GM19467 (cell line): ENCODE measurements around the gene COASY.

Experiments
- ATAC-seq: cut with Tn5 transposase; IDR thresholded peaks from one replicate; pipeline ENCODE4 v1.9.1; 2021; ENCODE audit warnings: mild to moderate bottlenecking, moderate library complexity; ENCODE audit not compliant: unreplicated experiment

The COASY gene

GRCh38 chr17:42571435-42572225 lies 9.7 kb downstream of the COASY start:
- no peak for ATAC-seq

- no peak for ATAC-seq
Observed at GRCh38 chr17:42573095-42573494, 11.1 kb downstream of the COASY start.

GRCh38 chr17:42574463-42574862 lies 12.5 kb downstream of the COASY start:
- no peak for ATAC-seq

- no peak for ATAC-seq
Observed at GRCh38 chr17:42577140-42577531, 15.2 kb downstream of the COASY start.

- peak; percentile 67 for ATAC-seq
Observed at GRCh38 chr17:42577532-42578281, 15.8 kb downstream of the COASY start, which contains the start of gene PSMC3IP. Gene PSMC3IP, minus strand, starts transcription at chr17:42577729. Its CDS starts 43 bp downstream, at chr17:42577686.

GRCh38 chr17:42578282-42578869 lies 16.4 kb downstream of the COASY start:
- ATAC-seq, result peak; percentile 42

GRCh38 chr17:42579794-42580551 lies 18.0 kb downstream of the COASY start:
- no peak for ATAC-seq

- ATAC-seq, result no peak
Observed at GRCh38 chr17:42581744-42582270, 19.9 kb downstream of the COASY start.

- no peak for ATAC-seq
Observed at GRCh38 chr17:42584880-42585279, 22.9 kb downstream of the COASY start.

- ATAC-seq, result no peak
Observed at GRCh38 chr17:42585353-42585752, 23.4 kb downstream of the COASY start.

GRCh38 chr17:42586514-42587230 lies 24.7 kb downstream of the COASY start:
- ATAC-seq, result no peak

GRCh38 chr17:42590886-42591285 lies 28.9 kb downstream of the COASY start:
- ATAC-seq, result no peak

- no peak for ATAC-seq
Observed at GRCh38 chr17:42591411-42591810, 29.5 kb downstream of the COASY start.

GRCh38 chr17:42596386-42596785 lies 34.4 kb downstream of the COASY start:
- ATAC-seq, result no peak

- ATAC-seq, result no peak
Observed at GRCh38 chr17:42598905-42599304, 37.0 kb downstream of the COASY start.

- ATAC-seq, result no peak
Observed at GRCh38 chr17:42603318-42603717, 41.4 kb downstream of the COASY start.

GRCh38 chr17:42607769-42608168 lies 45.8 kb downstream of the COASY start:
- ATAC-seq, result no peak

- ATAC-seq, result peak; percentile 28
Observed at GRCh38 chr17:42608305-42609181, 46.6 kb downstream of the COASY start.

- ATAC-seq, result peak; percentile 86
Observed at GRCh38 chr17:42609182-42609813, 47.4 kb downstream of the COASY start, which contains the start of the genes RETREG3 and TUBG1. Gene RETREG3, minus strand, starts transcription at chr17:42609374. Its CDS starts 50 bp downstream, at chr17:42609324. Gene TUBG1, plus strand, starts transcription at chr17:42609683. Its CDS starts 55 bp downstream, at chr17:42609738.
